Measurements from ENCODE around the gene SDC3.
"Not testable (repeated sequence)": the region's sequence is repeated elsewhere in the genome, so short reads cannot be mapped to it uniquely, and the experiment has no call there.

The SDC3 gene

GRCh38 chr1:30908696-30909364 is at the start of gene SDC3:
TSS of gene SDC3 (minus strand) at chr1:30908758. CDS start at chr1:30908586, 172 bp downstream.
- no peak for DNase-seq

- DNase-seq, result no peak
These were observed 49.1 kb upstream of the SDC3 start for GRCh38 chr1:30957560-30958222.

- DNase-seq, result no peak
These were observed 47.0 kb upstream of the SDC3 start for GRCh38 chr1:30955448-30956015.

GRCh38 chr1:30953685-30954084 is 45.1 kb upstream of the SDC3 start:
- no peak for DNase-seq

- no peak for DNase-seq
These were observed 43.5 kb upstream of the SDC3 start for GRCh38 chr1:30952098-30952497.

GRCh38 chr1:30950700-30951099 is 42.1 kb upstream of the SDC3 start:
- no peak for DNase-seq

- DNase-seq, result no peak
These were observed 41.5 kb upstream of the SDC3 start for GRCh38 chr1:30950053-30950452.

- DNase-seq, result not testable (repeated sequence)
These were observed 40.9 kb upstream of the SDC3 start for GRCh38 chr1:30949487-30949838.

- not testable (repeated sequence) for DNase-seq
These were observed 40.4 kb upstream of the SDC3 start for GRCh38 chr1:30948813-30949486.

- no peak for DNase-seq
These were observed 39.7 kb upstream of the SDC3 start for GRCh38 chr1:30948278-30948677.

- DNase-seq, result no peak
These were observed 38.7 kb upstream of the SDC3 start for GRCh38 chr1:30947212-30947611.

GRCh38 chr1:30942326-30942963 is 33.9 kb upstream of the SDC3 start:
- no peak for DNase-seq

- no peak for DNase-seq
These were observed 32.0 kb upstream of the SDC3 start for GRCh38 chr1:30940541-30940940.

- DNase-seq, result no peak
These were observed 28.1 kb upstream of the SDC3 start for GRCh38 chr1:30936541-30937171.

- DNase-seq, result not testable (repeated sequence)
These were observed 27.2 kb upstream of the SDC3 start for GRCh38 chr1:30935758-30936157.

- no peak for DNase-seq
These were observed 26.1 kb upstream of the SDC3 start for GRCh38 chr1:30934613-30935012.

GRCh38 chr1:30933874-30934252 is 25.3 kb upstream of the SDC3 start:
- no peak for DNase-seq

GRCh38 chr1:30930631-30931173 is 22.1 kb upstream of the SDC3 start:
- no peak for DNase-seq

GRCh38 chr1:30929944-30930525 is 21.5 kb upstream of the SDC3 start:
- no peak for DNase-seq

GRCh38 chr1:30929135-30929889 is 20.8 kb upstream of the SDC3 start:
- DNase-seq, result peak; percentile 54

GRCh38 chr1:30928789-30929134 is 20.2 kb upstream of the SDC3 start:
- no peak for DNase-seq

GRCh38 chr1:30928171-30928570 is 19.6 kb upstream of the SDC3 start:
- no peak for DNase-seq
